ENCODE data around the gene GALNT14. TPM values are rescaled to one million over a fixed set of nuclear protein-coding genes. Genes with fewer than 3 reads are reported as not detected.

The GALNT14 gene
- total RNA-seq, 1 experiment from 2014 or later, result 2.7 TPM

DNA sequence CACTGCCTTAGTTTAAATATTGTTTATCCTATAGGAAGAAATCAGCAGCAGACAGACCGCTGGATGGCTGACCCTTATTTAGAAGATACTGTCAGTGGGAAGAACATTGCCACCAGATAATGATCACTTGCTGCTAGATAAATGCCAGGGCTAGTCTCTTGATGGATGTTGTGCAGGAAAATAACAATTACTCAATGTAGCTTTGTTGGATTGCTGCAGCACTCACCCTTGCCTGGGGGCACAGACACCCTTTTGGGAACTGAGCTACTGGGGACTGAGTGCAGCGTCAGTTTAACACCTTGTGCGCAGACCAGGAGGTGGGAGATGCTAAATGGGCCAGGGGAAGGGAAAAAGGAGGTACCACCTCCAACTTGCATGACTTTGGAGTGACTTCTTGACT is 266.8 kb downstream of the GALNT14 start:
- H4K20me1 ChIP-seq (ENCODE audit: control insufficient read depth, insufficient read depth, insufficient read length), result no peaks in the 10 kb centered on the region
- H3K27ac Mint-ChIP-seq, result peak overlapping the region in 1 of 3 experiments; percentile 90; a peak in 3 of 7 replicates
- no peak for DNase-seq

More for the DNA sequence above, 266.8 kb downstream of the GALNT14 start:
- Histone ChIP-seq H3K27ac (ENCODE audit: insufficient read length, low read depth, low read length) (no peak overlapping the region), H2AK5ac (ENCODE audit: insufficient read length, low read length) (no peak overlapping the region), H2BK12ac (ENCODE audit: insufficient read length, low read depth, low read length) (no peak overlapping the region), H3K4ac (ENCODE audit: low read depth, low read length) (no peak overlapping the region), H4K8ac (replicated peaks; ENCODE audit: insufficient read length, low read depth, low read length) (no peak overlapping the region), H3K9me3 (ENCODE audit: control insufficient read depth, low read depth, low read length) (no peaks in the 10 kb centered on the region), H3K4me2 (ENCODE audit: insufficient read depth, insufficient read length, low read length) (no peak overlapping the region), H2BK5ac (ENCODE audit: insufficient read length, low read length) (no peak overlapping the region), H3K23ac (ENCODE audit: insufficient read length, low read depth, low read length) (no peak overlapping the region), H4K5ac (ENCODE audit: insufficient read length, low read depth, low read length) (no peak overlapping the region), H2BK120ac (ENCODE audit: low read depth, low read length, poor library complexity, severe bottlenecking) (no peak overlapping the region), H2BK15ac (ENCODE audit: low read depth, low read length) (no peak overlapping the region), H3K23me2 (ENCODE audit: insufficient read length, low read depth, low read length, poor library complexity, severe bottlenecking) (no peaks in the 10 kb centered on the region), H3K56ac (ENCODE audit: insufficient read length, low read depth, low read length) (no peak overlapping the region), H2BK20ac (ENCODE audit: low read depth, low read length, poor library complexity, severe bottlenecking) (no peak overlapping the region), H3K27me3 (ENCODE audit: insufficient read depth, low read length) (no peaks in the 10 kb centered on the region), H3T11ph (ENCODE audit: low read length) (no peak overlapping the region), H2AFZ (ENCODE audit: low read length) (no peak overlapping the region), H3K9ac (ENCODE audit: extremely low read depth, insufficient read length, low read length) (no peak overlapping the region), H4K91ac (ENCODE audit: insufficient read length, low read depth, low read length) (no peak overlapping the region), H3K18ac (ENCODE audit: insufficient read length, low read depth, low read length) (no peak overlapping the region), H3K79me1 (ENCODE audit: insufficient read depth, low read depth, low read length, poor library complexity, severe bottlenecking) (no peaks in the 10 kb centered on the region), H3K14ac (ENCODE audit: insufficient read depth, low read length) (no peak overlapping the region), H3K4me1 (ENCODE audit: insufficient read depth, low read length) (no peaks in the 10 kb centered on the region), H3K79me2 (ENCODE audit: insufficient read depth, low read length) (no peaks in the 10 kb centered on the region)
- no CpG with 5 or more reads among the region's 3 CpGs for WGBS (ENCODE audit: extremely low coverage, insufficient read length, low lambda C conversion rate)
- no peak for TF ChIP-seq CTCF (conservative IDR thresholded peaks at IDR 0.05)
- Mint-ChIP-seq H3K4me1 (peaks cover 23 to 25% of the 10 kb centered on the region in 2 experiments), H3K27me3 (ENCODE audit: low read depth) (no peaks in the 10 kb centered on the region), H3K9me3 (peaks cover 14 to 16% of the 10 kb centered on the region in 2 experiments), H3K36me3 (ENCODE audit: insufficient read depth in 1 of 3, low read depth in 3 of 3) (peaks cover 5 to 10% (median 6%) of the 10 kb centered on the region in 3 experiments), H3K4me3 (no peak overlapping the region; a peak in 1 of 5 replicates)

All from H9 (cell line).